ENCODE data around the gene VDR. TPM values are rescaled to one million over a fixed set of nuclear protein-coding genes. Genes with fewer than 3 reads are reported as not detected.

VDR gene
- total RNA-seq, 1 donor from 2014 or later, result not detected

GRCh38 chr12:47940773-47941474 lies 36.1 kb upstream of the VDR start:
- H3K4me3 Mint-ChIP-seq (ENCODE audit: unreplicated experiment), result no peak overlapping the region

GRCh38 chr12:47939009-47939601 lies 34.3 kb upstream of the VDR start:
- H3K27me3 Mint-ChIP-seq (ENCODE audit: unreplicated experiment), result peaks cover 11% of the 10 kb centered on the region
- no peak for DNase-seq
- H3K4me1 Mint-ChIP-seq (ENCODE audit: low read depth, unreplicated experiment), result no peaks in the 10 kb centered on the region
- no peak overlapping the region for H3K27ac Mint-ChIP-seq (ENCODE audit: unreplicated experiment)
- no peak overlapping the region for H3K4me3 Mint-ChIP-seq (ENCODE audit: unreplicated experiment)
- no peak for TF ChIP-seq CTCF (IDR thresholded peaks at IDR 0.05; ENCODE audit: partially characterized antibody, unreplicated experiment)
- no peaks in the 10 kb centered on the region for H3K36me3 Mint-ChIP-seq (ENCODE audit: unreplicated experiment)
- peaks cover 9% of the 10 kb centered on the region for H3K9me3 Mint-ChIP-seq (ENCODE audit: unreplicated experiment)

More at GRCh38 chr12:47940773-47941474, 36.1 kb upstream of the VDR start:
- H3K4me1 Mint-ChIP-seq (ENCODE audit: low read depth, unreplicated experiment), result no peaks in the 10 kb centered on the region
- TF ChIP-seq CTCF (IDR thresholded peaks at IDR 0.05; ENCODE audit: partially characterized antibody, unreplicated experiment), result no peak
- peaks cover 9% of the 10 kb centered on the region for H3K9me3 Mint-ChIP-seq (ENCODE audit: unreplicated experiment)
- no peaks in the 10 kb centered on the region for H3K36me3 Mint-ChIP-seq (ENCODE audit: unreplicated experiment)
- peaks cover 13% of the 10 kb centered on the region for H3K27me3 Mint-ChIP-seq (ENCODE audit: unreplicated experiment)
- no peak overlapping the region for H3K27ac Mint-ChIP-seq (ENCODE audit: unreplicated experiment)
- no peak for DNase-seq

- Mint-ChIP-seq H3K4me1 (ENCODE audit: low read depth, unreplicated experiment) (no peaks in the 10 kb centered on the region), H3K4me3 (ENCODE audit: unreplicated experiment) (no peak overlapping the region), H3K9me3 (ENCODE audit: unreplicated experiment) (peaks cover 7% of the 10 kb centered on the region), H3K36me3 (ENCODE audit: unreplicated experiment) (no peaks in the 10 kb centered on the region), H3K27me3 (ENCODE audit: unreplicated experiment) (peaks cover 9% of the 10 kb centered on the region), H3K27ac (ENCODE audit: unreplicated experiment) (no peak overlapping the region)
- no peak for TF ChIP-seq CTCF (IDR thresholded peaks at IDR 0.05; ENCODE audit: partially characterized antibody, unreplicated experiment)
- DNase-seq, result no peak
Observed at GRCh38 chr12:47938594-47938993, 33.8 kb upstream of the VDR start.

GRCh38 chr12:47938093-47938492 lies 33.3 kb upstream of the VDR start:
- H3K36me3 Mint-ChIP-seq (ENCODE audit: unreplicated experiment), result no peaks in the 10 kb centered on the region
- peaks cover 8% of the 10 kb centered on the region for H3K27me3 Mint-ChIP-seq (ENCODE audit: unreplicated experiment)
- no peak for DNase-seq
- H3K4me1 Mint-ChIP-seq (ENCODE audit: low read depth, unreplicated experiment), result no peaks in the 10 kb centered on the region
- no peak overlapping the region for H3K4me3 Mint-ChIP-seq (ENCODE audit: unreplicated experiment)
- no peak overlapping the region for H3K27ac Mint-ChIP-seq (ENCODE audit: unreplicated experiment)
- H3K9me3 Mint-ChIP-seq (ENCODE audit: unreplicated experiment), result peaks cover 7% of the 10 kb centered on the region
- no peak for TF ChIP-seq CTCF (IDR thresholded peaks at IDR 0.05; ENCODE audit: partially characterized antibody, unreplicated experiment)

GRCh38 chr12:47935184-47935583 lies 30.4 kb upstream of the VDR start:
- H3K27me3 Mint-ChIP-seq (ENCODE audit: unreplicated experiment), result peaks cover 2% of the 10 kb centered on the region
- no peak overlapping the region for H3K27ac Mint-ChIP-seq (ENCODE audit: unreplicated experiment)
- H3K4me3 Mint-ChIP-seq (ENCODE audit: unreplicated experiment), result no peak overlapping the region
- peaks cover 2% of the 10 kb centered on the region for H3K9me3 Mint-ChIP-seq (ENCODE audit: unreplicated experiment)
- H3K36me3 Mint-ChIP-seq (ENCODE audit: unreplicated experiment), result no peaks in the 10 kb centered on the region
- no peak for DNase-seq
- H3K4me1 Mint-ChIP-seq (ENCODE audit: low read depth, unreplicated experiment), result no peaks in the 10 kb centered on the region
- no peak for TF ChIP-seq CTCF (IDR thresholded peaks at IDR 0.05; ENCODE audit: partially characterized antibody, unreplicated experiment)
